ENCODE results near the gene FRRS1.
"Not testable (repeated sequence)": the region's sequence is repeated elsewhere in the genome, so short reads cannot be mapped to it uniquely, and the experiment has no call there.

Gene FRRS1

DNA sequence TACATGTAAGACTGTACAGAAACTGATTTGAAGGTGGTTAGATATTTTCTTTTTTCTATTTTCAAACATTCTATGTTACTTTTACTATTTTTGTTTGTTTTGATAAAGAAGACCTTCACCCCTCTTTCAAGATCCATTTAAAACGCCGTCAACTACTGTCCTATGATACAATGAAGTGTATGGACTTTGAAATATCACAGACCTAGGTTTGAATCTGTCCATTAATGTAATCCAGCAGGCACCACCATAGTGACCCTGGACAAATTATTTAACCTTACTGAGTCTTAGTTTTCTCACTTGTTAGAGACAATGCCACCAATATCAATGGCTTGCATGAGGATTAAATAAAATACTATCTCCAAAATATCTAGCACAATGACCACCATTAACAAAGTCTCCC, 2.0 kb downstream of the FRRS1 start:
- no peak for DNase-seq

DNA sequence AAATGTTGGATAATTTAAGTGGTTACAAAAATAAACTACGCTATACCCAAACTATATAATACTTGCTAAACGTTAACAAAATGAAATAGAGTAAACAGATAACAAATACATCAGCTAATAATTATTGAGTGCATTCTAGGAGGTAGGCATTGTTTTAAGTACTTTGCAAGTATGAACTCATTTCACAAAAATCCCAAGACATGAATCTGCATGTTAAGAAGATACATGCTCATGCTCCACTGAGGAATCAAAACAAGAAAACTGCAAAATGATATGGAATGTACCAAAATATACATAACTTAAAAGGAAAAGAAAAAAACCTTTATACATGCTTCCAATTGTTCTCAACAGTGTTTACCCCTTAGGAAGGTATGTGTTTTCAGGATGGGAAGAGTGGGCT, 2.5 kb downstream of the FRRS1 start:
- no peak for DNase-seq

DNA sequence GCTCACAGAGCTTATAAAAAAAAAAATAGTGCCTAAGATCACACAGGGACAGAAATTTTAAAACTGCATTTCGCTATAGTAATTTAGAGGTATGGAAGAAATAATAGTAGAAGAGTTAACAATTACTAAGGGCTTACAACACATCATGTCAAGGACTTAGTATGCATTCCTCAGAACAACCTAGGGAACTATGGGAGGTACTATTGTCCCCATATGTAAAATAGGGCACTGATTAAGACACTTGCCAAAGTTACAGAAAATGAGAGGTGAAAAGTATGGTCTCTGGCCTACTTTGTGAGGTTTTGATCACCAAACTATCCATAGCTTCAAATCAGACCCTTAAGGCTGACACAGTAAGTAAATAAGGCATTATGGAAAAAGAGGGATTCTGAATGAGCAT, 4.7 kb downstream of the FRRS1 start:
- DNase-seq = no peak

DNA sequence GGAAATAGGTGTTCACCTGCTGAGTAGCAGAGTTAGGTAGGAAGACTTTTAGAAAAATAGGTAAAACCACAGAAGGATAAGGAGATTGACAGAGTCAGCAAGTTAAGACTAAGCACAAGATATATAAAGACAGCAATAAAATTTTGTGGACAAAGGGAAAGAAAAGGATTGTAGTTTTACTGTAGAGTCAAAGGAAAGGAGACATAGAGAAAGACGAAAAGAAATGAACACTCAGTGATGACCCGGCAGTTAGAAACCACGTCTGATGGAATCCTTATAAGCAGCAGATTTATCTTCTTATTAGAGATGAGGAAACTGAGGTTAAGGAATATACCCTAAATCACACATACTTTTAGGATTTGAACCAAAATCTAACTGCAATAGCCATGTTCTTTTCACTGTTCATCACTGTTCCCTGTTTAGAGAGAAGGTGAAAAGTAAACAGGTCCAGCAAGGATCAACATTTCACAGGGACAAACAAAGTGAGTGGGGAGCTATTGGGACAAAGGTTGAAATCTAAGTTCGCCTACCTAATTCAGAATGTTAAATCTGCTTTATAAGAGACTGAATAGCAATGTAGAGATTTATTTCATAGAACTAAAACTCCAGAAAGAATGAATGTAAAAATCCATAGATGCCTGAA, 6.8 kb downstream of the FRRS1 start:
- DNase-seq = no peak

DNA sequence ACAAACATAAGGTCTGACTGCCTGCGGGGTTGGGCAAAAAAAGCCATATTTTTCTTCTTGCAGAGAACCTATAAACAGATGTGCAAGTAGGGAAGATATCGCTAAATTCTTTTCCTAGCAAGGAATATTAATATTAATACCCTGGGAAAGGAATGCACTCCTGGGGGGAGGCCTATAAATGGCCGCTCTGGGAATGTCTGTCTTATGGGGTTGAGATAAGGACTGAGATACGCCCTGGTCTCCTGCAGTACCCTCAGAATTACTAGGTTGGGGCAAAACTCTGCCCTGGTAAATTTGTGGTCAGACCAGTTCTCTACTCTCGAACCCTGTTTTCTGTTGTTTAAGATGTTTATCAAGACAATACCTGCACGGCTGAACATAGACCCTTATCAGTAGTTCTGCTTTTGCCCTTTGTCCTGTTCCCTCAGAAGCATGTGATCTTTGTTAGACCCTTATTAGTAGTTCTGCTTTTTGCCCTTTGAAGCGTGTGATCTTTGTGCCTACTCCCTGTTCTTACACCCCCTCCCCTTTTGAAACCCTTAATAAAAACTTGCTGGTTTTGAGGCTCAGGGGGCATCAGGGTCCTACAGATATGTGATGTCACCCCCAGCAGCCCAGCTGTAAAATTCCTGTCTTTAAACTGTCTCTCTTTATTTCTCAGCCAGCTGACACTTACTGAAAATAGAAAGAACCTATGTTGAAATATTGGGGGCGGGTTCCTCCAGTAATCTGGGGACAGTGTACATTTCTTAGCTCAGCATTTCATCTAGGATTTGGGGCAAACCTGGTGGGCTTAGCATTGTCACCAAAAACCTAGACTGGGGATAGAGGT, 7.5 kb downstream of the FRRS1 start:
- not testable (repeated sequence) for DNase-seq

DNA sequence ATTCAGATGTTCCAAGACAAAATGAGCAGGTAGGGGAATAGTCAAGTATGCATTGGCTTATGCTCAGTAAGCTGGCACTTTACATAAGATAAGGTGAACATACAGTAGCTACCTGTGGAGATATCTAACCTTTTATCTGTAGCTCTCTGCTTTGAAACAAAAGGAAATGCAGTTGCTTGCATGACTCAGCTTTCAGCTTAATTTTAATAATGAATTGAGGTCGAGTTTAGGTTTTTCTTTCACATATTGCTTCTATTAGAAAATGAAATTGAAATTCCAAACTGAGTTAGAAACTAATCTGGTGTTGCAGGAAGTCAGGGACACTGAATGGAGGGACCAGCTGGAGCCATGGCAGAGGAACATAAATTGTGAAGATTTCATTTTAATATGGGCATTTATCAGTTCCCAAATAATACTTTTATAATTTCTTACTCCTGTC, 8.3 kb downstream of the FRRS1 start:
- DNase-seq = no peak

DNA sequence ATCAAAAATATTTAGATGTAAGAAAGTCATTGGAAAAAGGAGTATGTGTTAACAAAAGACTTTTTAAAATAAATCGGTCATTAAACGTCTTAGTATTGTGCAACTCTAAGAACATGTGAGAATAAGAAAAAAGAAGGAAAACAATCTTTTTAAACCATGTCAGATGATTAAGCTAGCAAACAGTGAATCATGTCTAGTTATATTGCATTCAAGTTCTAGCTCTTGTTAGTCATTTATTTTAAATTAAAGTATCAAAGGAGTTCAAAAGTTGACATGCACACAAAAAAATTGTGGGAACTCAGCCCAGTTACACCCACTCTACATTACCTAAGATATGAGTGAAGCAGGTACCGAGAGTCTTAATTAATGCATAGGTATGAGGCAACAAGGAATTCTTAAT, 9.8 kb downstream of the FRRS1 start:
- DNase-seq = no peak

DNA sequence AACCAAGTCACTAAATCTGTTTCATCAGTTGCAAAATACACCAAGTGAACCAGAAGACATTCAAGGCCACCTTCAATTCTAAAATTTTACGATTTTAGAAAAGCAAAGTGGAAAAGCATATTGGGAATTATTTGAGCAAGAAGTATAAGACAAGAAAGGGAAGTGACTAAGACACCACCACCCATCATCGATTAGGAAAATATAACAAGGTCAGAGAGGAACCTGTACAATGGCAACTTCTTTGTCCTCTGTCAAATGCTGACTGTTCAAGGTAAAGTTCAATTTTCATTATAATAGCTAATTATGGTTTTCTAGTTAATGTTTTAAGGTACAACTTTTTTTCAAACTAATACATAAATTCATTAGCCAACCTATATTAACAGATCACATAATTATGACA, 10.8 kb downstream of the FRRS1 start:
- no peak for DNase-seq

DNA sequence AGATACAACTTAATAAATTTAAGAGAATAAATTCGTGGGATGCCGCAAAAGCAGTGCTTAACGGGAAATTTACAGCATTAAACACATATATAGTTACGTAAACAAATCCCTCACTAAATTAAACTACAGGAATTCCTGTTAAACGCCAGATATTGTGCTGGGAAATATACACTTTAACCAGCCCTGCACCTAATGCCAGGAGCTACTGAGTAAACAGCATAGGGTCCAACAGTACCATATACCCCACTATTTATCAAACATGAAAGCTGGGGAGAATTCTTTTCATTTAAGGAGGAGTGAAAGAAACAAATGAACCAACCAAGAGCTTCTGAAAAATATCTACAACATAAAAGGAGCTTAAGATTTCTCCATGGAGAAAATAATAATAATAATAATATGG, 11.7 kb downstream of the FRRS1 start:
- no peak for DNase-seq

DNA sequence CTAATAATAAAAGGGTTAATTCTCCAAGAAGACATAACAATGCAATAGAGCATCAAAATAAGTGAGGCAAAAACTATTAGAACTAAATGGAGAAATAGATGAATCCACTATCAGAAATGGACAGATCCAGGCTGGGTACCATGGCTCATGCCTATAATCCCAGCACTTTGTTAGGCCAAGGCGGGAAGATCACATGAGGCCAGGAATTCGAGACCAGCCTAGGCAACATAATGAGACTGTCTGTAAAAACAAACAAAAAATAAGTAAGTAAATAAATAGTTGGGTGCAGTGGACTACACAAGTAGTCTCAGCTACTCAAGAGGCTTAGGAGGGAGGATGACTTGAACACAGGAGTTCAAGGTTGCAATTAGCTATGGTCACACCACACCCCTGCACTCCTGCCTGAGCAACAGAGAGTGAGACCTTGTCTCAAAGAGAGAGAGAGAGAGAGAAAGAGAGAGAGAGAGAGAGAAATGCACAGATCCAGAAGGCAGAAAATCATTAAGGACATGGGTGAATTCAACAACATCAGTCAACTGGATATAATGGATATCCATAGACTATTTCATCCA, 12.3 kb downstream of the FRRS1 start:
- DNase-seq = no peak

DNA sequence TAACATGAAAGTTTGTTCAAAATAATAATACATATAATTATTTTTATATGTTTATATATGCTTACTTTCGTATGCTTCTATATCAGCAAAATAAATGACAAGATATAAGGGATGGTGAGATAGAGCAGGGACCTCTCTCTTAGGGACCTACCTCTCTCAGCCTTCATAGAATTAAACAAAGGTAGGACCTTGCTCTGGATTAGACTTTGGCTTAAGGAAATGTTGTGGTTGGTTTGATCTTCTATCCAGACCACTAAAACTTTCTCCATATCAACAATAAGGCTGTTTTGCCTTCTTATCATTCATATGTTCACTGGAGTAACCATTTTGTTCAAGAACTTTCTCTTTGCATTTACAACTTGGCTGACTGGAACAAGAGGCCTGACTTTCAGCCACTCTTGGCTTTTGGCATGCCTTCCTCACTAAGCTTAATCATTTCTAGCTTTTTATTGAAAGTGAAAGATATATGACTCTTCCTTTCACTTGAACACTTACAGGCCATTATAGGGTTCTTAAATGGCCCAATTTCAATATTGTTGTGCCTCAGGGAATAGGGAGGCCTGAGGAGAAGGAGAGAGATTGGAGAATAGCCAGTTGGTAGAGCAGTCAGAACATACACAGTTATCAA, 14.4 kb downstream of the FRRS1 start:
- no peak for DNase-seq

DNA sequence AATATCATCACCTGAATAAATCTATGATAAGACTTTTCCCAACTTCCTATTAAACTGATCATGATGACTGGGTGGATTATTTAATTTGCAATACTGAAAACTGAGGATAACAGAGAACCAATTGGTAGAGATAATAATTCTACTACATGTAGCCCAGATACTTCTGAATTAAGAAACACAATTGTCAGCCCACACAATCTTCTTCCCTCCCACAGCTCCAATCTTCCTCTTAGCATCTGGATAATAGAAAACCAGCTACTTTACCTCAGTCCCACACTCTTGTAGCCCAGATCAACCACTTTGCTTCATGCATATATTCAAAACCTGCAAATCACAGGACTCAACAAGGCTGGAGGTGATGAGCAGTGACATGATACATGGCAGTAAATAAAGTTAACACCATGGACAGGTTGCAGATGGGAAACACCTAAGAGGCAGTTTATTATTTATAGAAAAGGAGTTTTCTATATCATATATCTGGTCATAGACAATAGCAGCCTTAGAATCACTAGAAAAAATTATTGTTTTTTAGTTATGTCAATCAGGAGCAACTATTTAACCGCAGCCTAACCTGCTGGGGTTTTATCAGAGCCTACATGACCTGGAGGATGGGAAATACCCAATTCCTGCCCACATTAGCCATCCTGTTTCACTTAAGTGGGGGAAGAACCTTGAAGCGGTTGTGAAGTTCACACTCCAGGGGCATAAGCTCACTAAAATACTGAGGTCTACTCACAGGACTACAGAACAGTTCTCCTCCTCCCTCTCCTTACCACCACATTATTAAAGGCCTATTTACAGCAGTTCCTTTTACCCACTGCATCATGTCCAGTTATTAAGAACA, 16.7 kb downstream of the FRRS1 start:
- DNase-seq = no peak

DNA sequence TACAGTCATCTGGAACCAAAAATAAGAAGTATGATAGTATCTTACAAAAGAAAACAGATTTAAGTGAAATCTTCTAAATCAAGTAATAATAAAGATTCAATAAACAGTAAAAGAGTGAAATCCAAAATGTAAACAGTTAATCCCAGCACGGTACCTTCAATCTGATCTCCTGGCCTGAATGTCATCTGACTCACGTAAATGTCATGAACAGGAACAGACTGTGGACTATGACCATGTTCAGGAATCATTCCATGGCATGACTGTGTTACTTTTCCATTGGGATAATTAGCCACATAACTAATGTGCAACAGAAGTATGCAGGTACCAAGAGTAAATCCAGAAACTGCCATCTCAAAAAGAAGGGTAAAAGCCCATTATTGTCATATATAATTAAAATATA, 18.0 kb downstream of the FRRS1 start:
- no peak for DNase-seq

DNA sequence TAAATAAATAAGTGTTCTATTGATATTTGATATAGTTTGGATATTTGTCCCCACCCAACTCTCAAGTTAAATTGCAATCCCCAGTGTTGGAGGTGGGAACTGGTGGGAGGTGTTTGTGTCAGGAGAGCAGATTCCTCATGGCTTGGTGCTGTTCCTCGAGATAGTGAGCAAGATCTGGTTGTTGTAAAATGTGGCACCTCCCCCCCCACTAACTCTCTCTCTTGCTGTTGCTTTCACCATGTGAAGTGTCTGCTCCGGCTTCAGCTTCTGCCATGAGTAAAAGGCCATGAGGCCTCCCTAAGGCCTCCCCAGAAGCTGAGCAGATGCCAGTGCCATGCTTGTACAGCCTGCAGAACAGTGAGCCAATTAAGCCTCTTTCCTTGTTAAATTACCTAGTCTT, 20.8 kb downstream of the FRRS1 start:
- DNase-seq = no peak

DNA sequence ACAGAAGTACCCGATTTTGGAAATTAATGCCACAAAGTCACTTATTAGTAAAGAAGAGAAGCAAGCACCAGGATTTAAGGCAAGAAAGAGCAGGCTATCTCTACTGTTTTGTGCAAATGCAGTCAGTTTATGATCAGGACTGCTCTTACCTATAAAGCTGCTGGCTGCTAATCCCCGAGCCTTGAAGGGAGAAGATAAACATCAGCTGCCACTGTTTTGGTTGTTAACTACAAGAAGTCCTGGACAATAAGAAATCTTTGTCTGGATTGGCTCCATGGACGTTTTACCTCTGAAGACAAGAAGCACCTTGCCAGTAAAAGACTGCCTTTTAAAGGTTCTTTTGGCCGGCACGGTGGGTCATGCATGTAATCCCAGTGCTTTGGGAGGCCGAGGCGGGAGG, 21.4 kb downstream of the FRRS1 start:
- DNase-seq = no peak

DNA sequence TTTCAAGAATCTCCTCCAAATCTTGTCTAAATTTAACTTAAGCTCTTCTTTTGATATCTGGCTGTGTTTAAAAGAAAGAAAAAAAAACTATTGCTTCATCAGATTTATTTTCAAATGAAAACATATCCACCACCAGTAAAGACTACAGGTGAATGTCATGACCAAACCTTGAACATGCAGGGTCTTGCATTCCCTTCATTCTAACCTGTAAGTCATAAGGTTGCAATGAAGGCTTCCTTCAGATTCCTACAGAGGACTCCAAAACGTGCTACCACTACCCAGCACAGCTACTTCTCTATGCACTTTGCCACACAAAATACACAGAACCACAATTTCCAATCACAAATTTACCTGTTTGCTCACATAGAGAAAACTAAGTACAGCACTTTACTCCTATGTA, 26.3 kb downstream of the FRRS1 start:
- no peak for DNase-seq

DNA sequence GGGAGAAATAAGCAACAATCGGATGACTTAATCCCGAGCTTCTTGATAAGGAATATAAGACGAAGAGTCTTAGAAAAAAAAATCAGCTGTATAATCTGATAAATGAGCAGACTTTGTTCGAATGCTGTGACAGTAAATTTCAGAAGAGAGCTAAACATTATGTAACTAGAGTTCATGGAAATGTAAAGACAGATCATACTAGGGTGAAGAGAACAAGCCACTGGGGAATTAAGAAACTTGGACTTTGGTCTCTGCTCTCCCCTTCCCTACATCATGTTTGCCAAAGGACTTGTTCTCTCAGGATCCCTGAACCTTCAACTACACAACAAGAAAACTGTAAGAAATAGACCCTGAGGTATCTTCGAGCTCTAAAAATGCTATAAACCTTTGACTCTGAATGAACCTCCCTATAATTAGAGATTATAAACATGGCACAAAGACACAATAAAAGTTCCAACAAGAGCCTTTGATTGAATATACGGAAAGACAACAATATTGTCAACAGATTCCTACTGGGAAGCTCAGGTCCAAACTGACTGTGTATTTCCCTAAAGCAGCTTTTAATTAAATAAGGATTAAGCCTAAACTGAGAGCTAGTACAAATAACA, 27.5 kb downstream of the FRRS1 start:
- no peak for DNase-seq

DNA sequence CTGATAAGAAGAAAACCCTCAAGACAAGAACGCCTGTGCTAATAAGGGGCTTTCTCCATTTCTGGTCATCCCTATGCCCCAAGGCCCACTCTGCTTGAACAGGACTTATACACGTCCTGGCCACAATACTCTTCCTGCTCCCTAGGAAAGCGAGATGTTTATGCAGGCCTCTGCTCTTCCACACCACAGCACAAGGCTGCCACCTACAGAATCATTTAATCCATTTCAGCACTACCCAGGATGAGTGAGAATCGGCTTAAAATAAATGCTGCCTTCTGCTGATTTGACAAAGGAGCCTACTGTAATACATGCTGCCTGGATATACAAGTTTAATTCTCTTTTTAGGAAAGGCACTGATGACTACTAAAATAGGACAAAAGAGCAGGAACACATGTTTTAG, 29.4 kb downstream of the FRRS1 start:
- DNase-seq = peak; percentile 33

DNA sequence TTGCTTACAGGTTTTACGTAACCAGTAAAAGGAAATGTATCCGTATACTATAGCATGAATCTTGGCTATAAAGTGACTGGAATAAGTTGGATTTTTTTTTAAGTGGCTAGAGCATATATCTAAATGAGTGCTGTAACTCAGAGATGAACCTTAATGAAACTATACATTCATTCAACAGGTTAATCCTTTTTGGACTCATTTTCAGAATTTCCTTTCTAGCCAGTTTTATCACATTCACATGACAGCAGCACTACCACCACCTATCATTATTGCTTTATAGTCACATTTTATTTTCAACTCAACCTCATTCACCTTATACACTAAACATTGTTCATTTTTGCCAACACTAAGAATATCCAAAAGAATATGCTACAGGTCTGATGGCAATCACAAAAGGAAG, 30.6 kb downstream of the FRRS1 start:
- DNase-seq = no peak

DNA sequence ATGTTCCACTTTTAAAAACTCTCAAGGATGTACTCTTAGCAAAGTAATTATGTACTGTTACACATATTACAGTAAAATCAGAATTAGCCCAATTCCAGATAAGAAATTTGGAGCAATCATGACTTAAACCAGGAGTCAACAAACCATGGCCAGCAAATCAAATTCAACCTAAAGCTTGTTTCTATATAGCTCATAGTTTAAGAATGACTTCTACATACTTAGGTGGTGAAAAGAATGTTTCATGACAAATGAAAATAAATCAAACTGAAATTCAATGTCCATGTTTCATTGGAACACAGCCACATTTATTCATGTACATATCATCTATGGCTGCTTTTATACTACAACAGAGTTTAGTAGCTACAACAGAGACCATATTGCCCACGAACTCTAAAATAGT, 35.1 kb downstream of the FRRS1 start:
- no peak for DNase-seq

DNA sequence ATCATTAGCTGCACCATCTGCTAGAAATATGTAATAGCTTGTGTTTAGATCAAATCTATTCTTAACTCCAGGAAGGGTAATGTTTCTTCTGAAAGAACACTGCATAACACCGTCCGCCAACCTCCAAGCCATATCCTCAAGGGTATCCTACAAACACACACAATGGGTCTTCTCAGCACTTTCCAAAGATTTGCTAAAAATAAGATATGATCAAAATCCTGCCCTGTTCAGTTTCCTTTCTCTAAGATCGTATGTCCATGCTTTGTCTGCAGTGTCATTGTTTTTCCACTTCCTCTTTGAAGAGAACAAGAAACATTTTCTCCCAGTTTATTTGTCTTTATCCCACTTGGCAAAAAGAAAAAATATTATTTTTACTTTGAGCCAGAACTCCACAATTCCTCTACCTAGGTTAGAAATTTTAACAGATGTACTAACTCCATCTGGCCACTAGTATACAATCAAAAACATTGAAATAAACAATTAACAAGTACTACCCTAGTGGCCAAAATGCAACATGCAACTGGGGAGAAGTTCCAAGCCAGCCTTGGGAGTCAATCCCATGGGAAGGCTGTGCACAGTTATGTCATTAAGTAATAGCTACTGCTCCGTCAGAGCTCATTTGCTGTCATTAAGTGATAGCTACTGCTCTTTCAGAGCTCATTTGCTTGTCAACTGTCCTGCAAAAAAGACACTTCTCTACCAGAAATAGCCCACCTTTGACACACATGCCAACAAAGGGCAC, 37.8 kb downstream of the FRRS1 start:
- DNase-seq = no peak

All from NCI-H1105 (cell line).